ENCODE data around the gene B9D1.

The B9D1 gene

DNA sequence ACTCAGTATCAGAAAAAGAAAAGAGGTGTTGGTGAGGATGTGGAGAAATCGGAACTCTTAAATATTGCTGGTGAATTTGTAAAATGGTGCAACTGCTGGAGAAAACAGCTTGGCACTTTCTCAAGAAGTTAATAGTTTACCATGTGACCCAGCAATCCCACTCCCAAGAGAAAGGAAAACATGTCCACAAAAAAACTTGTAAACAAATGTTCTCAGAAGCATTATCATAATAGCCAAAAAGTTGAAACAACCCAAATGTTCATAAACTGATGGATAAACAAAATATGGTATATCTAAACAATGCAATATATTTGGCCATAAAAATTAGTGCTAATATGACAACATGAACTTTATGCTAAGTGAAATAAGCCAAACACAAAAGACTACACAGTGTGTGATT, 13.2 kb upstream of the B9D1 start:
- no peak for DNase-seq

DNA sequence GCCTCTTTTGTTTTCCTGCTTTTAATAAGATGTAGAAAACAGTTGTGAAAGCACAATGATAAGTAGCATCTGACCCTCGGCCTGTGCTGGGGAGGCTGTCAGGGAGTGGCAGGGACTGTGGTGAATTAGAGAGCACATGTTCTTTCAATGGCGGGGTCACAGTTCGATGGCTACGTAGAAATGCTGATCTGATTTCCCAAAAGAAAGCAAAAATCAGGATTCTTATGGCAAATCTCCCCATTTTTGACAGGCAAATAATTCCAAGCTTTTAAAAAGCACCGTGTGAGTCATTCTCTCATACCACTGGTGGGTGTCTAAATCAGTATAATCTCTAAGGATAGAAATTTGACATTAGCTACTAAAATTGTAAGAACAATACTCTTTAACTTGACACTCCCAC, 11.6 kb upstream of the B9D1 start:
- no peak for DNase-seq

DNA sequence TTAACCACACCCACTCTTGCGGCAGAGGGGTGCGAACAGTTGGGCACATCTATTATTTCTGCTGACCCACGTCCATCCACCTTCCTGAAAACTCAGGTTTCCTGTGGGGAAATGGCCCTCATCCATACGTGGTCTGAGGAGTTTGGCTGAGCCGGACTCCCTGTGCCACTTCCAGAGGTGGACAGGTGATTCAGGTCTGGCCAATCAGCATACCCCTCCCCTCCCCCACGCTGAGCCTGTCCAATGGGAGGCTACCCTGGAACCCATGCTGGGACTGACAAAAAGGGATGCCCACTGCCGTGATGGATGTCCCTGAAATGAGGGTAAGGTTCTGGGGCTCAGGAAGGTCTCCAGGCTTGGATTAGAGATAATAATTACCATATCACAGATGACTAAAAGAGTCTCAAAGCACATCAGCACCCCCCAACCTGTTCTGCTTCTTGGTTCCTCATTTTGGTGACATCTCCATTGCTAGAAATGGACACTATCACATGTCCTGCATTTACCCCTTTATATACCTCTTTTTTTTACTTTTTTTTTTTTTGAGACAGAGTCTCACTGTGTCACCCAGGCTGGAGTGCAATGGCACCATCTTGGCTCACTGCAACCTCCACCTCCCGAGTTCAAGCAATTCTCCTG, 10.5 kb upstream of the B9D1 start:
- DNase-seq = no peak

DNA sequence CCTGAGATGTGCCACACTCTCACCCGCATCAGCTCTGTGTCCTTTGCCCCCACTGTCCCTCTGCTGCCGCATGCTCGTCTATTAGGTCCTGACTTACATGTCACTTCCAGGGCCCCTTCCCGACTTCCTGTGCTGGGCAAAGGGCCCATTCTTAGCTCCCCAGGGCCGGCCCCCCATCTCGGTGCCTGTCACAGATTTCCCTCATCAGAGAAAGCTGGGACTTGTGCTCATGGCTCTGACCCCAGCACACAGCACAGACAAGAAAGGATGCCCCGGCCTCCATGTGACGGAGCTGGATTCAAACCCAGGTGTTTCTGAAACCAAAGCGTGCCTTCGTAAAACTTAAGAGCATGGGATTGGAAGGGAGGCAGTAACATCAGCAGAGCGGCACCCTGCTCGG, 9.9 kb upstream of the B9D1 start:
- DNase-seq = no peak

DNA sequence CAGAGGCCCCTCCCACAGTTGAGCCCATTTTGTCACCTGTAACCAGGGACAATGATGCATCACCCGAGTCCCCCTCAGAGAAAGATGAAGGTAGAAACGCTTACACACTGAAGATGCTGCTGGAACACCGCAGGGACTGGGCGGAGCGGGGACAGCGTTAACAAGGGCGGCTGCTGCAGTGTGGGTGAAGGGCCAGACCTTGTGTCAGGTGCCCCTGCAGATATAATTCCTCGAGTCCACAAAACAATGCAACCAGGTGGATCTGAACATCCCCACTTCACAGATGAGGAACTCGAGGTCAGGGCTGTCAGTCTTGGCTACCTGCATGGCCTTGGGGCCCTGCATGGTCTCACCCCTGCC, 9.5 kb upstream of the B9D1 start:
- DNase-seq = no peak

DNA sequence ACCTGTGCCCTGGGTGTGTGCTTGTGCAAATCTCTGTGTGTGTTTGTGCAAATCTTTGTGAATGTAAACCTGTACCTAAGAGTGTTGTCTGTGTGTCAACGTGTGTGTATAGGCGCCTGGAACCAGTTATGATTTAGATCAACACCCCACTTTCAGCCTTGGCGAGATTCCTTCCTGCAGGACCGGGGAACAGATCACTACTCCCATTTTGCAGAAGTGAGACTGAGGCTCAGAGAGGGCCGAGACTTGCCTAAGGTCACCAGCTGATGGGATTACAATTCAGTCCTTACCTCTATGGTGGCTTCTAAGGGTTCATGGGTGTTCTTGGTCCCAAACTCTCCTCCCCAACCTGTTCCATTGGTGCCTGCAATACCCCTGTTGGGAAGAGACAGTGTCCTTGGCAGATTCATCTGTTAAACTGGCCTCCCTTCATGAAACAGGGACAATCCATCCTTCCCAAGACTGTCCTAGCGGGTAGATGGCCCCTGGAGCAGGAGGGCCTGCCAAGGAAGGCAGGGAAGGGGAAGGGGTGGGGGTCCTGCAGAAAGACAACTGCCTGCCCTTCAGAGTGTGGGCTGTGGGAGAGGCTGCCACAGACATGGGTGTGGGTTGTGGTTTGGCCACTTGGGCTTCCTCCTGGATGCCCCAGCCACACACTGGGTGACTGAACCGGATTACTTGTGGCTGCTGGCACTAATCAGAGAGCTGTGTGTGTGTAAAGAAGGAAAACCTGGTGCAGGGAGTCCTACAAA, 8.9 kb upstream of the B9D1 start:
- DNase-seq = no peak

DNA sequence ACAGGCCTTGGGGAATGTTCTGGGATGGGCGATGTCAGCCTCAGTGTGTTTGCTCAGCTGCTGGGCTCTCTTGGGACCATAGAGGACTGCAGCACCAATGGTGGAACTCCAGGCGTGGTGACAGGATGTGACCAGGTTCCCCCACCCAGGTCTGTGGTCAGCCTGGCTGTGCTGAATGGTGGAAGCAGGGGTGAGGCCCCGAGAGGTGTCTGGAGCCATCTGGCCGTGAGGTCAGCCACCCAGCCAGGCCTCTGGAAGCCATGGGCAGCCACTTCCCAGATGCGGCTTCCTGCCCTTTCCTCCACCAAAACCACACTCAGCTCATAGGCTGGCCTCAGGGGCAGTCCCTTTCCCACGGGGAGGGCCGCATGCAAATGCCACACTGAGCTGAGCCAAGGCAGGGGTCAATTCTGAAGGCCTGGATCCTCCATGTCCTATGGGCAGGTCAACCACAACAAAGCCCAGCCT, 8.0 kb upstream of the B9D1 start:
- DNase-seq = peak; percentile 84 to 91

DNA sequence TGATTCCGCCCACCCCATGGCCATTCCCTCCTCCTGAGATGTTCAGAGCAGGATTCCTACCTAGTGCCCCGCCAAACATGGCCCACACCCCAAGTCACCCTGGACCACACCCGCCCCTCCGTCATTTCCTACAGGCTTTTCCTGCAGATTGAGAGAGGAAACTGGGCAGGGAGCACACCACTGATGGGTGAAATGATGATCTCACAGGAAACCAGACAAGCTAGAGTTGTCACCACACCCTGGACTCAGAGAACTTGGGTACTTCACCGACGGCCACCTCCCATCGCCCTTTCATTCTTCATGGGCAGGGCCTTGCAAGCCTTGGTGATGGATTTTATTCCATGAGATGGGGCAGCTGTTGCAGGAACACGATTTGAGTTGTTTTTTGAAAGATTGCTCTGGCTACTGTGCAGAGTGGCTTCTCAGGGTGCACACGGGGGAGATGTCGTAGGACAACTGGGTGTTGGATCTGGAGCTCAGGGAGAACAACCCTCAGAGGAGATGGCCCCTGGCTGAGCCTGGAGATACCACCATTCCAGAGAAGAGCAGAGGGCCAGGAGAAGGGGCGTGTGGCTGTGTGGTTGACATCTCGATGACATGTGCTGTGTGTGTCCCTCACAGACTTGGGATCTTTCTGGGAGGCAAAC, 7.4 kb upstream of the B9D1 start:
- DNase-seq = no peak

DNA sequence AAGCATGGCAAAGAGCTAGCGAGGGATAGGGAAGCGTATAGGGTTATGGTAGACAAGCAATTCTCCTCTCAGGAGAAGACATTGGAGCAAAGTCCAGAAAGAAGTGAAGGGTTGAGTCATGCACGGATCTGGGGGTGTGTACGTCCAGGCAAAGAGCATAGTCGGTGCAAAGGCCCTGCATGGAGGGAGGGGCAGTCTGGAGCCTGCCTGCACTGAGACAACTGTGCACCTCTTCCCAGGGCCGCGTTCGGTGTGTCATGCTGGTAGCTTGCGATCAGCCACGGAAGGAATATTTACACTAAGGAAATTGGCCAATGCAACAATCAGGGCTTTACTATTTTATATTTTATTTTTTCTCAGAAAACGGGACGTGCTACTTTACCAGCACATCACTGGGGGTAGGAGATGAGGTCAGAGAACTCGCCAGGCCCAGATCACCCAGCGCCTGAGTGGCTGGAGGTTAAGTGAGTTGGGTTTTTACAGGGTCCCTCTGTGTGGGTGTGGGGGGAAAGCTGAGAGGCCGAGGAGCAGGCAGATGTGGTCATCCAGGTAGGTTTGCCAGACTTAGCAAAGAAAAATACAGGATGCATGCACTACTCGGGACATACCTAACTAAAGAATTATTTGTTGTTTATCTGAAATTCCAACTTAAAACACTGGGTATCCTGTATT, 6.7 kb upstream of the B9D1 start:
- no peak for DNase-seq

DNA sequence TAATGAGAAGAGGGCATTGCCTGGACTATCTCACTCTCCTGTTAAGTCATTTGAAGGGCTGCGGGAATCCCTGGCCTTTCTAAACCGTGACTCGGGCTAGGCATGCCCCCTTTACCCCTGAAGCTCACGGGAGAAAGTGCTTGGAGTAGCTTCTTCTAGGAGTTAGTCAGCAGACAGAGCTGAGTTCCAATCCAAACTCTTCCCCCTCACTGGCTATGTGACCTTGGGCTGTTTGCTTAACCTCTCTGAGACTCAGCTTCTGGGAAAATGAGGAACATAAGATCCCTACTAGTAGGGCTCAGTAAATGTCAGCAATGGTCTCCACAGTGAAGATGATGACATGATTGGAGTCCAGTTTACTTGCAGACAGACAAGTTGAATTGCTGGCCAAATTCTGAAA, 5.7 kb upstream of the B9D1 start:
- DNase-seq = no peak

DNA sequence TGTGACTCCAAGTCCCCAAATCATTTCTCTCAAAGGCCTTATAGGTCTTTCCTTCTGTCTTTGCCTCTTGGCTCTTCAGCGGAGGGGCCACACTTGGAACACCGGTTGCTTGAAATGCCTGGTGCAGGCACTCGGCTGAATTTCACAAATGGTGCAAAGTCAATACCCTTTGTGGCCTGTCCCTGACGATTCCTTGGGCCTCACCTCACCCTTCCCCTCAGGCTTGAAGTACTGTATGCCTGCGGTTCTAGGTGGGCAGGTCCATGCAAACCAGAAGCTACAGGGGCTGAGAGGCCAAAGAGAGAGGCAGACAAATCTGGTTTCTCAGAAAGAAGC, 4.1 kb upstream of the B9D1 start:
- DNase-seq = no peak

DNA sequence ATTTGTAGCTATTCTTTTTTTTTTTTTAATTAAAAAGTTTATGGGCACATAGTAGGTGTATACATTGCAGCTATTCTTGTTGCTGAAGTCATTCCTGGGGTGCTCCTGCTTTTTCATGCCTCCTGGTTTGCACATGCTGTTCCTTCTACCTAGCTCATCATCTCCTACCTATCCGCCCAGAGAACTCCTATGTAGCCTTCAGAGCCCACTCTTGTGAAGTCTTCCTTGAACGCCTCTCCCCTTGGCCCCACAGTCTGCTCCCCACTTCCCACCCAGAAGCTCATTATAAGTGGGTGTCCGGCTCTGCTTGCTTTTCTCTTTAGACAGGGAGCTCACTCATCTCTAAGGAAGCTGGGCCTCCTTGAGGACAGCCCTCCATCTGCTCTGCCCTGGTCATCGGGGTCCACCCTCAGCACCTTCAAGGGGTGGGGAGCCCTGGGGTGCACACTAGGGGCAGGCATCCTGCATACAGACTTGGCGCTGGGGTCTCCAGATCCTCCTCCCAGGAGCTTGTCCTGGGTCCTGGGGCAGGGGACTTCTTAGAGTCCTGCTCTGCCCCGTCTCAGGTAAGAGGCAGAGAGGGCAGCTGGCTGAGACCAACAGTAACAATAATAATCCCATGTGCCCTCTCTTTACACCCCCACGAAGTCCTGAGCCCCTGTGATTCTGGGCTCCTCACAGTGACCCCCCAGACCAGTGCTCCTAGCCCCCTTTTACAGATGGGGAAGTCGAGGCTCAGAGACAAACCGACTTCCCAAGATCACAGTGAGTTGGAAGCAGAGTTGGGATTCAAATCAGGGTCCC, 3.5 kb upstream of the B9D1 start:
- DNase-seq = no peak

DNA sequence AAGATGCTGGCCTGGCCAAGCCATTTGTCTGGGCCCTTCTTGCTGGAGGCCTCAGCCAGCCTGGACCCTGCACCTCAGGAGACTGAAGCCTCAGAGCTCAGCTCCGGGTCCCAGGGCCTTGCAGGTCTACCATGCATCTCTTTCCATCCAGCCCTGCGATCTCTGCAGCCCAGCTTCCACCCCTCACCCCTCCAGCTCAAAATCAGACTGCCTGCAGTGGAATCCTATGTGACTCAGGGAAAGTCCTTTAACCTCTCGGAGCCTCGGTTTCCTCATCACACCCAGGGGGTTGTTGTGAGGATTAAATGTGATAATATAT, 2.9 kb upstream of the B9D1 start:
- no peak for DNase-seq

DNA sequence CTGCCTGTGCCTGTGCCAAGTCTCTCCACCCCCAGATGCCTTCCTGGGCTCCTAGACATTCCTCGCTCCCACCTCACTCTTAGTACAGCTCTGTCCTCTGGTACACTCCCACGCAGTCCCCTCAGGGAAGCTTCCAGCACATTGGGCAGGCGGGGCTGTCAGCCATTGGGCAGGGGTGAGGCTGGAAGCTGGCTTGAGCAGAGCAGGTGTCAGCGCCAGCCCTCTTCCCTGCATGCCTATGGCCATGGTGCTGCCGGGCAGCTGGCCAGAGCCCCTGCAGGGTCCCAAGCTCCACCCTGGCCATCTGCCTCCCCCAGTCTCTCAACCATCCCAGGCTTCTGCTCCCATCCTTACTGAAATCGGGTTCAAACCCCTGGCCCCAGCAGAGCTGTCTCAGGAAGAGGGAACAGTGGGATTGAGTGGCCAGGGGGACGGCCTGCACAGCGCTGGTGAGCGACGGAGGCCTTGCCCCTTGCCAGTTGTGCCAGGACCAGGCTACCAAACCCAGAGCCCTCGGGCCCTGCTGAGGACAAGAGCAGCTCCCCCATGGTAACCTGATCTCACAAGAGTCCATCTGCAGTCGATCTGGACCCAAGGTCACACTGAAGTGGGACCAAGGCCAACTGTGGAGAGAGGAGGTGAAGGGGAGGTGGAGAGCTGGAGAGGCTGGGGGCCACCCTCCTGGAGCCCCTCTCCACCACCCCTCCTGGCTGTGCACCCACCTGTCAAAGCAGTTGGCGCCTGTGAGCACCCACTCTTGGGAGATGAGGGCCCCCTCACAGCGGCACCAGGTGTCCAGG, 2.4 kb upstream of the B9D1 start:
- DNase-seq = peak; percentile 58 to 76

DNA sequence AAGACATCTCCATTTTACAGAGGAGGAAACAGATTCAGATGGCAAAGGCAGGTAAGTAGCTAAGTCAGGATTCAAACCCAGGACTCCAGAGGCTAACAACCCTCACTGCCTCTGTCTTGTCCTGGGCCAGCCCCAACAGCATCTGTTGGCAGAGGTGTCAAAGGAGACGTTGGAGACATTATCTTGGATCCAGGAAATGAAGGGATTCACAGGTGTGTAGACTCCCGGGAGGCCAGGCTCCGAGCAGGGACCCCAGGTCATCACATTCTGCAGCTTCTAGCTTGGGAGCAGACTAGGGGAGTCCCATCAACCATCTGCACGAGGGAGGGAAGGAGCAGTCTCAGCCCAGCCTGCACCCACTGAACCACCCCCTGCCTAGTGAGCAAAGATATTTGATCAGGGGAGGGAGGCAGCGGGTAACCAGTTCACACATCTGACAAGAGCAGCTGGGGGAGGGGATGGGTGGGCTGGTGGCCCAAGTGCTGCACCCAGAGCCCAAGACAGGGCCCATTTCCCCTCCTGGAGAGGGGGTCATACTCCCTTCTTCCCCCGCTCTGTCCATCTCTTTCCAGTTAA, 1.0 kb upstream of the B9D1 start:
- no peak for DNase-seq

DNA sequence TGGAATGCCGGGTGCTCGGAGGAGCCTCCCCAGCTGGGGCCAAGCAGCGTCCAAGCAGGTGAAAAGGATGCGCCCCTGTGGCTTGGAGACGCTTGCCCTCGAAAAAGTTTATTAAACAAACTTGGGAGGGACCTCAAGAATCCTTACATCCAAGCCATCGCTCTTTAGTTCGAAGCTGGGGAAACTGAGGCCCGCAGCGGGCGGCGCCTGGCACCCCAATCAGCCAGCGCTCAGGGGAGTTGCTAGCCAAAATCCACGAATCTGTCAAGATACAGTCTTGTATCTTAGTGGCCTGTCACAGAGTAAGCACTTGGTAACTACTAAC, 553 bp upstream of the B9D1 start:
- DNase-seq = no peak

DNA sequence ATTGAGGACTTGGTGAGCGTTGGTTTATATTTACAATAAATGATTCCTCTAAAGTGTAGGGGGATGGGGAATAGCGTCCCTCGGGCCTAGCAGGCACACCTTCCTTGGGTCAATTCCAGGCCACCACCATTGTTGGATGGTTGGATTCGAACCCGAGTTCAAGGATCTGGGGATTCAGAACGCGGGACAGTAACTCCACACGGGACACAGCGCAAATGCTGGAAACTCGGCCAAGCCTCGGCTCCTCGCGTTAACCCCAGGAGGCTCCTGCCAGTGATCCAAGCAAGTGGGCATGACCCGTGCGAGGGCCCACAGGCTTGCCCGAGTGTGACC, 613 bp downstream of the B9D1 start:
- DNase-seq = no peak

DNA sequence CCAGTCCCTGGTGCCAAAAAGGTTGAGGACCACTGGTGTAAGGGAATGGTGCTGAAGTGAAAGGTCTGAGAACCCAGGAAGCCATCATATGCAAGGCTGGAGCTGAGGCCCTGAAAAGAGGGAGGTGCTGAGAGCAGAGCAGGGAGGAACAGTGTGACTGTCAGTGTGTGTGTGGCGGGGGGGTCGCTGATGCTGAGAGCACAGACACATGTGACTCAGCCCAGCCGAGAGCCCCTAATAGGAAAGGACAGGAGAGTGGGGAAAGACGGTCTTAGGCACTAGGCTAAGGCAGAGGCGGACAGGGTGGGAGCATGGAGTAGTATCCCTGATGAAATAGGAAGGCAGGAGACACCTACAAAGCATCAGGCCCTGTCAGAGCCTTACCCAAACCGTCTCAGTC, 1.2 kb downstream of the B9D1 start:
- no peak for DNase-seq

DNA sequence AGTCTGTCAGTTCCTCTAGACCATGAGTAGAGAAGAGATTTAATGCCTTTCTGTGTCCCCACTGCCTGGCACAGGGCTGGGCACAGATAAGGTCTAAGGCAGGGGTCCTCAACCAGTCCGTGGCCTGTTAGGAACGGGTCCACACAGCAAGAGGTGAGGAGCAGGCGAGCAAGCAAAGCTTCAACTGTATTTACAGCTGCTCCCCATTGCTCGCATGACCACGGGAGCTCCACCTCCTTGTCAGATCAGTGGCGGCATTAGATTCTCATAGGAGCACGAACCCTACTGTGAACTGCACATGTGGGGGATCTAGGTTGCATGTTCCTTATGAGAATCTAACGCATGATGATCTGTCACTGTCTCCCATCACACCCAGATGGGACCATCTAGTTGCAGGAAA, 1.8 kb downstream of the B9D1 start:
- DNase-seq = no peak

DNA sequence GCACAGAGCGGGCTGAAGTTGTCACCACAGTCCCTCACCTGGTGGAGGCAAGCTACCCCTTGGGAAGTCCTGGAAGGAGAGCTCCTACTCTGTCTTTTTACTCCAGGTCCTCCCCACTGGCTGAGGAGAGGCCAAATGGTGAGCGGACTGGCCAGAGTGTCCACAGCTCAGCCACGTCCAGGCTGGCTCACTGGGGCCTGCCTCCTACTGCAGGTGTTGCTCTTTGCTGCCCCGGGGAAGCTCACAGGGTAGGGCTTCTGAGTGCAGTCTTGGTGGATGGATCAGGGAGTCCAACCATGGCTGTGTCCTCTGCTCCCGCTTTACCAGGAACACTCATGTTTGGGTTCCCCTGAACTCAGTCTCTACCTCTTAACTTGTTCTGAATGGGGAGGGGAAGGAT, 2.7 kb downstream of the B9D1 start:
- DNase-seq = no peak

DNA sequence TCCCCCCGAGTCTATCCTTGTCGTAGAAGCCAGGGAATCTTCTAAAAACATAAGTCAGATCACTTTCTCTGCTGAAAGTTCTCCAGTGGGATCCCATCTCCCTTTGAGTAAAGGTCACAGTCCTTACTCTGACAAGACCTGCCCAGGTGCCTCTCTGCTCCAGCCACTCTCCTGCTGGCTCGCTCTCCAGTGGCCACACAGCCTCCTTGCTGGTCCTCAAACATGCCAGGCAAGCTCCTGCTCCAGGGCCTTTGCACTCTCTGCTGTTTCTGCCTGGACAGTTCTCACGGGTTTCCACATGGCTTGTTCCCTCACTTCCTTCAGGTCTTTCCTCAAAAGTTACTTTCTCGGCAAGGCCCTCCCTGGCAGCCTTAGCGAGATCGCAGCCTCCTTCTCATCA, 3.4 kb downstream of the B9D1 start:
- DNase-seq = no peak

DNA sequence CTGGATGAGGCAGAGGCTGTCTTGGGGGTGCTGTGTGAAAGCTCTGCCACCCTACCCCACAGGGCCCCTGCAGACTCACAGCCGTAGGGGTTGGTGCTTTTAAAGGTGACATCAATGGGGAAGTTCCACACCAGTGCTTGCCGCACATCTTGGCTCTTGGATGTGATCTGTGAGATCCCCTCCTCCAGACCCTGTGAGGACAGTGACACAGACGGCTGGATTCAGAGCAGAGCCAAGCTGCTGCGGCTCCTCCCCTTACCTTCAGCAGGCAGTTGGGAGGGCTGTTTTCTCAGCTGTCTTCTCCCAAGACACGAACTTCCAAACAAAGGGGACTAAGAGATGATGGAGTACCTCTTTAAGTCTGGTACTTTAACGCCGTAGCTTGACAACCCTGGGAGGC, 4.8 kb downstream of the B9D1 start:
- no peak for DNase-seq

Measured in SHP77 (cell line).